Measurements from ENCODE around the gene CEND1.

CEND1 gene

GRCh38 chr11:832529-833113 lies 42.7 kb upstream of the CEND1 start, which contains the start of gene CD151:
TSS of gene CD151 (plus strand) at chr11:832952. CDS start at chr11:836070, 3,118 bp downstream.
- Mint-ChIP-seq H3K27ac (no peak within 1 kb of the TSS), H3K4me3 (peak within 1 kb of the TSS; percentile 79), H3K9me3 (no peaks in the 10 kb centered on the region), H3K27me3 (ENCODE audit: low read depth, poor library complexity) (peaks cover 49% of the 10 kb centered on the region), H3K4me1 (peaks cover 46% of the 10 kb centered on the region), H3K36me3 (ENCODE audit: low read depth) (no peaks in the 10 kb centered on the region)
- DNase-seq = peak; percentile 72
- TF ChIP-seq CTCF (IDR thresholded peaks at IDR 0.05) = no peak

- no peak for DNase-seq
- Mint-ChIP-seq H3K36me3 (ENCODE audit: low read depth) (no peaks in the 10 kb centered on the region), H3K4me3 (peak overlapping the region; percentile 78), H3K27ac (no peak overlapping the region), H3K9me3 (no peaks in the 10 kb centered on the region), H3K4me1 (peaks cover 49% of the 10 kb centered on the region), H3K27me3 (ENCODE audit: low read depth, poor library complexity) (peaks cover 52% of the 10 kb centered on the region)
- TF ChIP-seq CTCF (IDR thresholded peaks at IDR 0.05) = no peak
Measured at GRCh38 chr11:831961-832528, 42.2 kb upstream of the CEND1 start.

GRCh38 chr11:831118-831864 lies 41.4 kb upstream of the CEND1 start:
- DNase-seq = no peak
- Mint-ChIP-seq H3K4me1 (peaks cover 49% of the 10 kb centered on the region), H3K36me3 (ENCODE audit: low read depth) (no peaks in the 10 kb centered on the region), H3K27me3 (ENCODE audit: low read depth, poor library complexity) (peaks cover 58% of the 10 kb centered on the region), H3K9me3 (no peaks in the 10 kb centered on the region), H3K27ac (no peak overlapping the region), H3K4me3 (peak overlapping the region; percentile 78)
- TF ChIP-seq CTCF (IDR thresholded peaks at IDR 0.05) = no peak

- Mint-ChIP-seq H3K4me3 (peak overlapping the region; percentile 61), H3K4me1 (peaks cover 49% of the 10 kb centered on the region), H3K9me3 (no peaks in the 10 kb centered on the region), H3K27ac (no peak overlapping the region), H3K36me3 (ENCODE audit: low read depth) (peaks cover under 1% of the 10 kb centered on the region), H3K27me3 (ENCODE audit: low read depth, poor library complexity) (peaks cover 65% of the 10 kb centered on the region)
- TF ChIP-seq CTCF (IDR thresholded peaks at IDR 0.05) = no peak
- peak; percentile 90 for DNase-seq
Measured at GRCh38 chr11:830295-831117, 40.6 kb upstream of the CEND1 start.

GRCh38 chr11:829847-830294 lies 40.0 kb upstream of the CEND1 start:
- no peak for TF ChIP-seq CTCF (IDR thresholded peaks at IDR 0.05)
- Mint-ChIP-seq H3K27me3 (ENCODE audit: low read depth, poor library complexity) (peaks cover 71% of the 10 kb centered on the region), H3K27ac (no peak overlapping the region), H3K4me3 (peak overlapping the region; percentile 61), H3K9me3 (no peaks in the 10 kb centered on the region), H3K36me3 (ENCODE audit: low read depth) (peaks cover 7% of the 10 kb centered on the region), H3K4me1 (peaks cover 49% of the 10 kb centered on the region)
- DNase-seq = no peak

All from nephron progenitor cell (in vitro differentiated cells).